ENCODE data around the gene ZNF526. TPM values are rescaled to one million over a fixed set of nuclear protein-coding genes. Genes with fewer than 3 reads are reported as not detected.

ZNF526 gene
- total and polyA plus RNA-seq, 2 donors (not counting 1 experiment from before 2014, with no cell fraction given) = 4.9 to 21.3 TPM

- peaks cover 29% of the 10 kb centered on the region for H3K79me2 ChIP-seq (ENCODE audit: control insufficient read depth, insufficient read depth, low read length)
- no peak overlapping the region for H2AFZ ChIP-seq (ENCODE audit: insufficient read depth, low read depth, low read length, poor library complexity, severe bottlenecking)
- H3K27ac Mint-ChIP-seq = no peak overlapping the region
- ChIA-PET POLR2A (no interaction called here), CTCF (no interaction called here)
- no peak overlapping the region for H3K4me3 ChIP-seq (ENCODE audit: control extremely low read depth in 1 of 5, extremely low read depth in 1 of 5, insufficient read depth in 1 of 5, low read depth in 2 of 5, low read length in 4 of 5)
- no peaks in the 10 kb centered on the region for H3K4me1 ChIP-seq (ENCODE audit: control insufficient read depth in 2 of 2, insufficient read depth in 2 of 2, low read length in 2 of 2)
- no peak for DNase-seq
- no peak overlapping the region for H3K4me3 Mint-ChIP-seq
- no peak for ATAC-seq (ENCODE audit: low read depth)
- no peak overlapping the region for H3K9ac ChIP-seq (ENCODE audit: low read length)
- no peaks in the 10 kb centered on the region for H3K27me3 Mint-ChIP-seq
- H3K27me3 ChIP-seq (replicated peaks in 1 of 4; ENCODE audit: control extremely low read depth in 1 of 4, control insufficient read depth in 3 of 4, insufficient read depth in 4 of 4, low read length in 3 of 4) = no peaks in the 10 kb centered on the region
- peaks cover 6% of the 10 kb centered on the region for H3K4me1 Mint-ChIP-seq
- H4K20me1 ChIP-seq (ENCODE audit: control insufficient read depth, insufficient read depth, low read length, poor library complexity, severe bottlenecking) = peaks cover 88% of the 10 kb centered on the region
- TF ChIP-seq CTCF (IDR thresholded peaks at IDR 0.05) = no peak
- no peak for TF ChIP-seq EZH2 (IDR thresholded peaks at IDR 0.05; ENCODE audit: borderline replicate concordance, insufficient read depth, low read depth, low read length, poor library complexity, severe bottlenecking)
- no peaks in the 10 kb centered on the region for H3K9me3 ChIP-seq (ENCODE audit: control extremely low read depth in 1 of 3, control insufficient read depth in 2 of 3, insufficient read depth in 1 of 3, low read length in 2 of 3)
- 70% methylated on average over 3 of the region's 8 CpGs for WGBS (ENCODE audit: insufficient coverage)
- no peak overlapping the region for H3K27ac ChIP-seq (ENCODE audit: low read length in 2 of 2)
- no peak overlapping the region for H3K4me2 ChIP-seq (replicated peaks; ENCODE audit: low read depth, low read length, poor library complexity, severe bottlenecking)
- intact Hi-C loops (cut with micrococcal nuclease) = no loop called here
- H3K36me3 ChIP-seq (replicated peaks in 1 of 2; ENCODE audit: control extremely low read depth in 1 of 2, control insufficient read depth in 1 of 2, extremely low read depth in 1 of 2, insufficient read depth in 2 of 2, low read length in 1 of 2) = peaks cover 2 to 76% of the 10 kb centered on the region in 2 experiments
- no peaks in the 10 kb centered on the region for H3K9me3 Mint-ChIP-seq (ENCODE audit: insufficient read depth)
Measured at GRCh38 chr19:42229855-42230351, 9.8 kb downstream of the ZNF526 start.

- intact Hi-C loops (cut with micrococcal nuclease) = no loop called here
- peaks cover 6% of the 10 kb centered on the region for H3K4me1 Mint-ChIP-seq
- ChIA-PET POLR2A (no interaction called here), CTCF (no interaction called here)
- H3K4me1 ChIP-seq (ENCODE audit: control insufficient read depth in 2 of 2, insufficient read depth in 2 of 2, low read length in 2 of 2) = no peaks in the 10 kb centered on the region
- H3K79me2 ChIP-seq (ENCODE audit: control insufficient read depth, insufficient read depth, low read length) = peaks cover 30% of the 10 kb centered on the region
- H3K27ac Mint-ChIP-seq = no peak overlapping the region
- no peak overlapping the region for H3K9ac ChIP-seq (ENCODE audit: low read length)
- H3K27ac ChIP-seq (ENCODE audit: low read length in 2 of 2) = no peak overlapping the region
- H3K27me3 Mint-ChIP-seq = no peaks in the 10 kb centered on the region
- H3K4me3 Mint-ChIP-seq = no peak overlapping the region
- H3K36me3 ChIP-seq (replicated peaks in 1 of 2; ENCODE audit: control extremely low read depth in 1 of 2, control insufficient read depth in 1 of 2, extremely low read depth in 1 of 2, insufficient read depth in 2 of 2, low read length in 1 of 2) = peaks cover 3 to 78% of the 10 kb centered on the region in 2 experiments
- H3K4me3 ChIP-seq (ENCODE audit: control extremely low read depth in 1 of 5, extremely low read depth in 1 of 5, insufficient read depth in 1 of 5, low read depth in 2 of 5, low read length in 4 of 5) = no peak overlapping the region
- H3K9me3 ChIP-seq (ENCODE audit: control extremely low read depth in 1 of 3, control insufficient read depth in 2 of 3, insufficient read depth in 1 of 3, low read length in 2 of 3) = no peaks in the 10 kb centered on the region
- WGBS (ENCODE audit: insufficient coverage) = 86% methylated on average over 3 of the region's 4 CpGs
- H3K27me3 ChIP-seq (replicated peaks in 1 of 4; ENCODE audit: control extremely low read depth in 1 of 4, control insufficient read depth in 3 of 4, insufficient read depth in 4 of 4, low read length in 3 of 4) = no peaks in the 10 kb centered on the region
- no peaks in the 10 kb centered on the region for H3K9me3 Mint-ChIP-seq (ENCODE audit: insufficient read depth)
- no peak overlapping the region for H2AFZ ChIP-seq (ENCODE audit: insufficient read depth, low read depth, low read length, poor library complexity, severe bottlenecking)
- no peak for DNase-seq
- no peak for TF ChIP-seq CTCF (IDR thresholded peaks at IDR 0.05)
- TF ChIP-seq EZH2 (IDR thresholded peaks at IDR 0.05; ENCODE audit: borderline replicate concordance, insufficient read depth, low read depth, low read length, poor library complexity, severe bottlenecking) = no peak
- H4K20me1 ChIP-seq (ENCODE audit: control insufficient read depth, insufficient read depth, low read length, poor library complexity, severe bottlenecking) = peaks cover 90% of the 10 kb centered on the region
- no peak overlapping the region for H3K4me2 ChIP-seq (replicated peaks; ENCODE audit: low read depth, low read length, poor library complexity, severe bottlenecking)
- no peak for ATAC-seq (ENCODE audit: low read depth)
Measured at GRCh38 chr19:42230571-42230970, 10.5 kb downstream of the ZNF526 start.

Data from B cell (primary cell).